Esophagus mucosa (tissue), 1 donor: ENCODE results near the gene CNOT11. TPM values are rescaled to one million over a fixed set of nuclear protein-coding genes. Genes with fewer than 3 reads are reported as not detected.
"Not testable (repeated sequence)": the region's sequence is repeated elsewhere in the genome, so short reads cannot be mapped to it uniquely, and the experiment has no call there.

Experiments
- ATAC-seq: fragments of 200-7000 bp; cut with Tn5 transposase; one replicate; pipeline ENCODE4 v1.9.1; 2020
- total RNA-seq: library from RNA; stranded (reverse); gene quantifications from one replicate; pipeline ENCODE4 v1.2.4, GENCODE V29; 2023
- donor health status: DM: yes; HTN: yes; CAD: no.

Gene CNOT11
- total RNA-seq, 1 donor from 2014 or later = 50.0 TPM

DNA sequence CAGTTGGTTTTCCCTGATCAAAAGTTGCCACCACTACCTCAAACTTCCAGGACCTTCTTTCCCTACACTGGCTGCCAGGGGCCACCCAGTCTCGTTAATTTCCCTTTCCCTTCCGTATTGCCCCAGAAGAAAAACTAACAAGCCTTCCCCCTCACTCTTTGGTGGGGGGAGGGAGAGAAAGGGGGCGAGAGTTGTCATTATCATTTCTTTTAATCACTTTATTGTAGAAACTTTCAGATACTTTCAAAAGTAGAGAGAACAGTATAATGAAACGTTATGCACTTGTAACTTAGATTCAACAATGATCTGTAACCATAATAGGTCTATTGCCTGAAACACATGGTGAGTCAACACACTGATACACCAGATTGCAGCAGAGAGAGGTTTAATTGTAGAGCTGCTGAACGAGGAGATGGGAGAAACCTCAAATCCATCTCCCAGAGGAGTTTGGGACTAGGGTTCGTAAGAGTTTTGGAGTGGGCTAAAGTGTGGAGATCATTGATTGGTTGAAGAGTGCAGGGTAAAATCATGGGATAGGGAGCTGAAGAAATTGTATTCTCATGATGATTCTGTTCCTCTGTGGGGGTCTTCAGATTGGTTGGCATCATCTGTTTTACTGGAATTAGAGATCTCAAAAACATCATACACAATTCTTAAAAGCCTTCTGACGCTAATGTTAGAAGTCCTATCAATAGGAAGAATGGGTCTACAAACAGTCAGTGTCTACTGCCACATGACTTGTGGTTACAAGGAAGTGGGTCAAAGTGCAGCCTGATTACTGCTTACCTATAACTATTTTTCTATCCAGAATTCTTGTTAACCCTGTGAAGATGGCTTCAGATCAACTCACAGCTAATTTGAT is 58.4 kb downstream of the CNOT11 start:
- ATAC-seq = no peak

DNA sequence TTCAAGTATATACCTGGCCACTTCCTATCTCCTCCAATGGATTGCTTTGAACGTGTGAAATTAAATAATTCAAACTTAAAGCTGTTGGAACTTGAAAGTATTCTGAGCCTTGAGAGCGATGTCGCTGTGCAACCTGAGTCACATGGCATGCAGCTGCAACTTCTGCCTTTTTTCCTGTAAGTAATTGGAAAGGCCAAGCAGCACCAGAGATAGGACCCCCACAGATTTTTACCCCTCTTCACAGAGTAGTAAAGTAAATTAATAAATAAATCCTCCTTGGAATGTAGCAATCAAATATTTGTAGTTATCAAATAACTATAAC is 59.0 kb downstream of the CNOT11 start:
- no peak for ATAC-seq

DNA sequence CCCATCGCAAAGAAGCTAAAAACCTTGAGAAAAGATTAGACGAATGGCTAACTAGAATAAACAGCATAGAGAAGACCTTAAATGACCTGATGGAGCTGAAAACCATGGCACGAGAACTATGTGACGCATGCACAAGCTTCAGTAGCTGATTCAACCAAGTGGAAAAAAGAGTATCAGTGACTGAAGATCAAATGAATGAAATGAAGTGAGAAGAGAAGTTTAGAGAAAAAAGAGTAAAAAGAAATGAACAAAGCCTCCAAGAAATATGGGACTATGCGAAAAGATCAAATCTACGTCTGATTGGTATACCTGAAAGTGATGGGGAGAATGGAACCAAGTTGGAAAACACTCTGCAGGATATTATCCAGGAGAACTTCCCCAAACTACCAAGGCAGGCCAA is 63.9 kb downstream of the CNOT11 start:
- ATAC-seq = not testable (repeated sequence)

Other genes with a start within 250 kb of the CNOT11 start
- 17.8 TPM for gene TBC1D8, start 101.5 kb upstream of the CNOT11 start, total RNA-seq
- 67.0 TPM for gene RNF149, start 55.8 kb downstream of the CNOT11 start, total RNA-seq
- gene CREG2, start 134.6 kb downstream of the CNOT11 start, total RNA-seq = 2.3 TPM
- not detected for gene RFX8, start 222.2 kb downstream of the CNOT11 start, total RNA-seq